Measurements from ENCODE around the gene SIVA1. TPM values are rescaled to one million over a fixed set of nuclear protein-coding genes. Genes with fewer than 3 reads are reported as not detected.

Gene SIVA1
- total and polyA plus RNA-seq, 9 of the 15 experiments (the other 6 are each of a cell fraction or from before 2014, with no cell fraction given), result 4.2 to 186 (median 54.2) TPM

DNA sequence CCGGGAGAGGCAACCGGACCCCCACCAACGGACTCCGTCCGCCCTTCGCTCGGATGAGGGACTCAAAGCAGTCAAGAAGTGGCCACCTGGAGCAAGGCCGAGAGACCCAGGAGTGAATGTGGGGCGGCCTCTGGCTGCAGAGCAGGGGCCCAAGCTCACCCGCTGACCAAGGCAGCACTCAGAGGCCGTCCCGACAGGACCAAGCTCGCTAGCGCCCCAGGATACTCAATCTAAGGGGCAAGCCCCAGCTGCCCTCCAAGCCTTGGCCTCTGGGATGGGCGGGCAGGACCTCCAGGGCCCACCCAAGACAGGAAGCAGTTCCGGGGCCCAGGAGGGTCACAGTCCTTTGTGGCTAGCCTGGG is 41.7 kb downstream of the SIVA1 start (continued):
- TF ChIP-seq MYC (IDR thresholded peaks at IDR 0.05; ENCODE audit: low read depth, low read length), result no peak
- no peak for TF ChIP-seq MYC (CRISPR knock-in tag; IDR thresholded peaks at IDR 0.05; ENCODE audit: borderline replicate concordance, low read depth)
- TF ChIP-seq E2F3 (CRISPR knock-in tag; IDR thresholded peaks at IDR 0.05), result no peak
- TF ChIP-seq HDAC1 (IDR thresholded peaks at IDR 0.05), result no peak
- TF ChIP-seq RBFOX2 (IDR thresholded peaks at IDR 0.05; ENCODE audit: low read depth, low read length), result peak; percentile 66
- TF ChIP-seq, protein P1, sequence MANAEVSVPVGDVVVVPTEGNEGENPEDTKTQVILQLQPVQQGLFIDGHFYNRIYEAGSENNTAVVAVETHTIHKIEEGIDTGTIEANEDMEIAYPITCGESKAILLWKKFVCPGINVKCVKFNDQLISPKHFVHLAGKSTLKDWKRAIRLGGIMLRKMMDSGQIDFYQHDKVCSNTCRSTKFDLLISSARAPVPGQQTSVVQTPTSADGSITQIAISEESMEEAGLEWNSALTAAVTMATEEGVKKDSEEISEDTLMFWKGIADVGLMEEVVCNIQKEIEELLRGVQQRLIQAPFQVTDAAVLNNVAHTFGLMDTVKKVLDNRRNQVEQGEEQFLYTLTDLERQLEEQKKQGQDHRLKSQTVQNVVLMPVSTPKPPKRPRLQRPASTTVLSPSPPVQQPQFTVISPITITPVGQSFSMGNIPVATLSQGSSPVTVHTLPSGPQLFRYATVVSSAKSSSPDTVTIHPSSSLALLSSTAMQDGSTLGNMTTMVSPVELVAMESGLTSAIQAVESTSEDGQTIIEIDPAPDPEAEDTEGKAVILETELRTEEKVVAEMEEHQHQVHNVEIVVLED (CRISPR knock-in tag; IDR thresholded peaks at IDR 0.05), result no peak
- TF ChIP-seq, protein P2, sequence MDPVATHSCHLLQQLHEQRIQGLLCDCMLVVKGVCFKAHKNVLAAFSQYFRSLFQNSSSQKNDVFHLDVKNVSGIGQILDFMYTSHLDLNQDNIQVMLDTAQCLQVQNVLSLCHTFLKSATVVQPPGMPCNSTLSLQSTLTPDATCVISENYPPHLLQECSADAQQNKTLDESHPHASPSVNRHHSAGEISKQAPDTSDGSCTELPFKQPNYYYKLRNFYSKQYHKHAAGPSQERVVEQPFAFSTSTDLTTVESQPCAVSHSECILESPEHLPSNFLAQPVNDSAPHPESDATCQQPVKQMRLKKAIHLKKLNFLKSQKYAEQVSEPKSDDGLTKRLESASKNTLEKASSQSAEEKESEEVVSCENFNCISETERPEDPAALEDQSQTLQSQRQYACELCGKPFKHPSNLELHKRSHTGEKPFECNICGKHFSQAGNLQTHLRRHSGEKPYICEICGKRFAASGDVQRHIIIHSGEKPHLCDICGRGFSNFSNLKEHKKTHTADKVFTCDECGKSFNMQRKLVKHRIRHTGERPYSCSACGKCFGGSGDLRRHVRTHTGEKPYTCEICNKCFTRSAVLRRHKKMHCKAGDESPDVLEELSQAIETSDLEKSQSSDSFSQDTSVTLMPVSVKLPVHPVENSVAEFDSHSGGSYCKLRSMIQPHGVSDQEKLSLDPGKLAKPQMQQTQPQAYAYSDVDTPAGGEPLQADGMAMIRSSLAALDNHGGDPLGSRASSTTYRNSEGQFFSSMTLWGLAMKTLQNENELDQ (CRISPR knock-in tag; IDR thresholded peaks at IDR 0.05; ENCODE audit: borderline replicate concordance), result no peak
- peak; percentile 39; the same call in 1 of the 2 replicates for TF ChIP-seq POLR2G (IDR thresholded peaks at IDR 0.05; ENCODE audit: low read depth, low read length)
- TF ChIP-seq TSC22D4 (tag; IDR thresholded peaks at IDR 0.05), result no peak
- no peak for TF ChIP-seq PHTF2 (CRISPR knock-in tag; IDR thresholded peaks at IDR 0.05)
- TF ChIP-seq, protein P3, sequence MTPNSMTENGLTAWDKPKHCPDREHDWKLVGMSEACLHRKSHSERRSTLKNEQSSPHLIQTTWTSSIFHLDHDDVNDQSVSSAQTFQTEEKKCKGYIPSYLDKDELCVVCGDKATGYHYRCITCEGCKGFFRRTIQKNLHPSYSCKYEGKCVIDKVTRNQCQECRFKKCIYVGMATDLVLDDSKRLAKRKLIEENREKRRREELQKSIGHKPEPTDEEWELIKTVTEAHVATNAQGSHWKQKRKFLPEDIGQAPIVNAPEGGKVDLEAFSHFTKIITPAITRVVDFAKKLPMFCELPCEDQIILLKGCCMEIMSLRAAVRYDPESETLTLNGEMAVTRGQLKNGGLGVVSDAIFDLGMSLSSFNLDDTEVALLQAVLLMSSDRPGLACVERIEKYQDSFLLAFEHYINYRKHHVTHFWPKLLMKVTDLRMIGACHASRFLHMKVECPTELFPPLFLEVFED (CRISPR knock-in tag; conservative IDR thresholded peaks at IDR 0.05), result no peak
- TF ChIP-seq, protein P4, sequence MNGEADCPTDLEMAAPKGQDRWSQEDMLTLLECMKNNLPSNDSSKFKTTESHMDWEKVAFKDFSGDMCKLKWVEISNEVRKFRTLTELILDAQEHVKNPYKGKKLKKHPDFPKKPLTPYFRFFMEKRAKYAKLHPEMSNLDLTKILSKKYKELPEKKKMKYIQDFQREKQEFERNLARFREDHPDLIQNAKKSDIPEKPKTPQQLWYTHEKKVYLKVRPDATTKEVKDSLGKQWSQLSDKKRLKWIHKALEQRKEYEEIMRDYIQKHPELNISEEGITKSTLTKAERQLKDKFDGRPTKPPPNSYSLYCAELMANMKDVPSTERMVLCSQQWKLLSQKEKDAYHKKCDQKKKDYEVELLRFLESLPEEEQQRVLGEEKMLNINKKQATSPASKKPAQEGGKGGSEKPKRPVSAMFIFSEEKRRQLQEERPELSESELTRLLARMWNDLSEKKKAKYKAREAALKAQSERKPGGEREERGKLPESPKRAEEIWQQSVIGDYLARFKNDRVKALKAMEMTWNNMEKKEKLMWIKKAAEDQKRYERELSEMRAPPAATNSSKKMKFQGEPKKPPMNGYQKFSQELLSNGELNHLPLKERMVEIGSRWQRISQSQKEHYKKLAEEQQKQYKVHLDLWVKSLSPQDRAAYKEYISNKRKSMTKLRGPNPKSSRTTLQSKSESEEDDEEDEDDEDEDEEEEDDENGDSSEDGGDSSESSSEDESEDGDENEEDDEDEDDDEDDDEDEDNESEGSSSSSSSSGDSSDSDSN (IDR thresholded peaks at IDR 0.05; ENCODE audit: borderline replicate concordance in 1 of 2, low read depth in 2 of 2, low read length in 2 of 2), result peak in 1 of 2 experiments; percentile 48; a peak in 1 of 4 replicates
- TF ChIP-seq RCOR1 (IDR thresholded peaks at IDR 0.05; ENCODE audit: borderline replicate concordance in 1 of 2, low read depth in 2 of 2, low read length in 2 of 2), result no peak
- TF ChIP-seq RBBP5 (IDR thresholded peaks at IDR 0.05; ENCODE audit: borderline replicate concordance, insufficient read depth, low read length, poor library complexity, severe bottlenecking), result peak; percentile 46
- no peak for TF ChIP-seq ZEB2 (IDR thresholded peaks at IDR 0.05)
- no peak for TF ChIP-seq U2AF1 (optimal IDR thresholded peaks at IDR 0.05; ENCODE audit: low read depth, low read length)
- TF ChIP-seq, protein P5, sequence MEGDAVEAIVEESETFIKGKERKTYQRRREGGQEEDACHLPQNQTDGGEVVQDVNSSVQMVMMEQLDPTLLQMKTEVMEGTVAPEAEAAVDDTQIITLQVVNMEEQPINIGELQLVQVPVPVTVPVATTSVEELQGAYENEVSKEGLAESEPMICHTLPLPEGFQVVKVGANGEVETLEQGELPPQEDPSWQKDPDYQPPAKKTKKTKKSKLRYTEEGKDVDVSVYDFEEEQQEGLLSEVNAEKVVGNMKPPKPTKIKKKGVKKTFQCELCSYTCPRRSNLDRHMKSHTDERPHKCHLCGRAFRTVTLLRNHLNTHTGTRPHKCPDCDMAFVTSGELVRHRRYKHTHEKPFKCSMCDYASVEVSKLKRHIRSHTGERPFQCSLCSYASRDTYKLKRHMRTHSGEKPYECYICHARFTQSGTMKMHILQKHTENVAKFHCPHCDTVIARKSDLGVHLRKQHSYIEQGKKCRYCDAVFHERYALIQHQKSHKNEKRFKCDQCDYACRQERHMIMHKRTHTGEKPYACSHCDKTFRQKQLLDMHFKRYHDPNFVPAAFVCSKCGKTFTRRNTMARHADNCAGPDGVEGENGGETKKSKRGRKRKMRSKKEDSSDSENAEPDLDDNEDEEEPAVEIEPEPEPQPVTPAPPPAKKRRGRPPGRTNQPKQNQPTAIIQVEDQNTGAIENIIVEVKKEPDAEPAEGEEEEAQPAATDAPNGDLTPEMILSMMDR (IDR thresholded peaks at IDR 0.05 in 2 of 3, conservative IDR thresholded peaks at IDR 0.05 in 1 of 3; ENCODE audit: insufficient read depth in 2 of 3, low read depth in 1 of 3, low read length in 3 of 3), result 0 out of 6 replicates have a peak, but pooled peaks of 2 of the 3 experiments have one; percentile 5 to 16
- no peak for TF ChIP-seq RFX1 (IDR thresholded peaks at IDR 0.05)
- TF ChIP-seq TRIM28 (IDR thresholded peaks at IDR 0.05), result no peak

Measured in K562 (cell line).